HepG2 (cell line): ENCODE measurements around the gene ALDH3A1. TPM values are rescaled to one million over a fixed set of nuclear protein-coding genes. Genes with fewer than 3 reads are reported as not detected.

ENCODE experiments used
- ATAC-seq: fragments of 200-7000 bp; cut with Tn5 transposase; 3 replicates; pipeline ENCODE4 v1.9.1; 2020; ENCODE audit warnings: mild to moderate bottlenecking, moderate library complexity
- BruUV-seq: library from RNA; stranded (reverse); fragments of 400-500 nt; replicated peaks from 2 replicates; lab custom pipeline; 2021; lab: Mats Ljungman, UMichigan
- CTCF ChIA-PET: fragments of 300-600 bp; formaldehyde crosslinking; extraction: SDS; loops from one replicate; lab custom pipeline; 2021; ENCODE audit warnings: low total read pairs, inconsistent platforms, low intra/inter-chr PET ratio; lab: Yijun Ruan, JAX
- POLR2A ChIA-PET: fragments of 350-600 bp; sonication (Branson Sonifier 250); formaldehyde crosslinking; loops from one replicate; lab custom pipeline; 2020; ENCODE audit warnings: antibody characterized with exemption, inconsistent platforms; lab: Yijun Ruan, JAX
- DNase-seq: peaks from one replicate; pipeline ENCODE4 v3.0.0-alpha.2; 2015; ENCODE audit warnings: low spot score
- FAIRE-seq: peaks from 3 replicates; lab custom pipeline; 2011; peaks lifted over from hg19 to GRCh38; lab: Jason Lieb, UNC
- H2AFZ ChIP-seq: one replicate; pipeline ENCODE4 v1.6.1; 2011; ENCODE audit warnings: low read length, inconsistent platforms
- H3K27ac ChIP-seq: fragments of 300-600 bp; 3 replicates; pipeline ENCODE4 v1.8.0; 2011; ENCODE audit warnings: mixed run types, mild to moderate bottlenecking, mixed read lengths, low read length, inconsistent platforms; ENCODE audit not compliant: insufficient read depth; ENCODE audit errors: extremely low read length
- H3K27me3 ChIP-seq, 2 experiments: fragments of 200-600 bp in 1 of 2; 2 replicates in 1 of 2; 3 replicates in 1 of 2; pipeline versions ENCODE4 v1.6.0 to v1.8.0; 2011; ENCODE audit warnings: low read length in 2 of 2, mild to moderate bottlenecking in 2 of 2, moderate library complexity in 2 of 2, inconsistent platforms in 1 of 2; ENCODE audit not compliant: insufficient read depth in 2 of 2, control insufficient read depth in 1 of 2
- H3K36me3 ChIP-seq, 2 experiments: fragments of 200-600 bp in 1 of 2; replicated peaks in 1 of 2; 2 replicates in 1 of 2; 3 replicates in 1 of 2; pipeline versions ENCODE4 v1.5.1 to v1.8.0; 2011; ENCODE audit warnings: low read length in 2 of 2, inconsistent platforms in 1 of 2; ENCODE audit not compliant: insufficient read depth in 2 of 2, control insufficient read depth in 1 of 2
- H3K4me1 ChIP-seq: 2 replicates; pipeline ENCODE4 v1.5.1; 2012; ENCODE audit warnings: low read length, inconsistent platforms; ENCODE audit not compliant: insufficient read depth
- H3K4me2 ChIP-seq: 2 replicates; pipeline ENCODE4 v1.6.0; 2011; ENCODE audit warnings: low read depth, low read length, inconsistent platforms
- H3K4me3 ChIP-seq, 3 experiments: fragments of 200-600 bp in 1 of 3; sonication (generic), shearing (Covaris generic) in 1 of 3; replicated peaks in 1 of 3; 2 replicates each; pipeline ENCODE4 v1.5.1; 2011 to 2016; ENCODE audit warnings: low read length in 3 of 3, inconsistent platforms in 2 of 3, low read depth in 2 of 3, mild to moderate bottlenecking in 2 of 3, control low read depth in 1 of 3, mixed read lengths in 1 of 3; ENCODE audit not compliant: insufficient read depth in 1 of 3
- H3K79me2 ChIP-seq: one replicate; pipeline ENCODE4 v1.6.1; 2011; ENCODE audit warnings: low read length, inconsistent platforms; ENCODE audit not compliant: insufficient read depth
- H3K9ac ChIP-seq: 2 replicates; pipeline ENCODE4 v1.6.0; 2011; ENCODE audit warnings: mild to moderate bottlenecking, low read depth, low read length, inconsistent platforms; ENCODE audit not compliant: insufficient read depth
- H3K9me3 ChIP-seq: 2 replicates; pipeline ENCODE4 v1.5.1; 2012; ENCODE audit warnings: mild to moderate bottlenecking, low read length
- H4K20me1 ChIP-seq: 2 replicates; pipeline ENCODE4 v1.6.0; 2011; ENCODE audit warnings: inconsistent platforms, mild to moderate bottlenecking, low read length, moderate library complexity; ENCODE audit not compliant: insufficient read depth
- ASH2L ChIP-seq: fragments of 300-600, 200-600 bp; sonication (generic); IDR thresholded peaks from 2 replicates; pipeline ENCODE4 v1.7.0; 2017; ENCODE audit warnings: low read depth, mild to moderate bottlenecking, moderate library complexity, mixed read lengths, low read length; ENCODE audit not compliant: insufficient read length
- CEBPB ChIP-seq: IDR thresholded peaks from 2 replicates; pipeline ENCODE4 v1.6.1; 2011; ENCODE audit warnings: low read depth, low read length, improper control_type of control experiment, borderline replicate concordance
- HNRNPL ChIP-seq: fragments of 200-400 bp; formaldehyde crosslinking; IDR thresholded peaks from 2 replicates; pipeline ENCODE4 v1.6.1; 2017; ENCODE audit warnings: mild to moderate bottlenecking, low read depth, low read length
- HNRNPLL ChIP-seq: fragments of 200-400 bp; formaldehyde crosslinking; IDR thresholded peaks from 2 replicates; pipeline ENCODE4 v1.6.1; 2017; ENCODE audit warnings: mild to moderate bottlenecking, low read depth, low read length; ENCODE audit not compliant: poor library complexity, severe bottlenecking
- NCOA1 ChIP-seq: sonication (generic); formaldehyde crosslinking; IDR thresholded peaks from 2 replicates; pipeline ENCODE4 v1.9.0; 2021; ENCODE audit warnings: missing genetic modification reagents
- SP140L ChIP-seq: sonication (generic); formaldehyde crosslinking; IDR thresholded peaks from 2 replicates; pipeline ENCODE4 v1.4.0; 2020; ENCODE audit warnings: missing genetic modification reagents, borderline replicate concordance
- TOE1 ChIP-seq: sonication (generic); formaldehyde crosslinking; IDR thresholded peaks from 2 replicates; pipeline ENCODE4 v1.4.0; 2020; ENCODE audit warnings: mild to moderate bottlenecking, missing genetic modification reagents
- ZFP1 ChIP-seq: IDR thresholded peaks from 2 replicates; pipeline ENCODE4 v1.6.1; 2016
- ZKSCAN1 ChIP-seq: fragments of 150-350 bp; IDR thresholded peaks from 2 replicates; pipeline ENCODE4 v1.6.1; 2014; ENCODE audit warnings: low read length
- ZKSCAN8 ChIP-seq: IDR thresholded peaks from 2 replicates; pipeline ENCODE4 v1.6.1; 2016; ENCODE audit warnings: borderline replicate concordance, missing genetic modification reagents, missing compliant biosample characterization
- ZNF547 ChIP-seq: sonication (generic); formaldehyde crosslinking; IDR thresholded peaks from 2 replicates; pipeline ENCODE4 v1.5.1; 2020; ENCODE audit warnings: mild to moderate bottlenecking, missing genetic modification reagents
- ZNF629 ChIP-seq: sonication (generic); formaldehyde crosslinking; conservative IDR thresholded peaks from 2 replicates; pipeline ENCODE4 v1.5.0; 2020; ENCODE audit warnings: missing genetic modification reagents
- ZNF761 ChIP-seq: sonication (generic); formaldehyde crosslinking; conservative IDR thresholded peaks from 2 replicates; pipeline ENCODE4 v1.4.0; 2020; ENCODE audit warnings: mild to moderate bottlenecking, missing genetic modification reagents
- whole genome bisulfite sequencing: methylation state at CpG from one replicate; pipeline ENCODE4 v1.1.6; 2017; ENCODE audit warnings: low lambda C conversion rate; 5-methylcytosine and 5-hydroxymethylcytosine counted together
- in situ Hi-C: cut with HindIII; loops from 2 replicates; pipeline ENCODE4 v1.10.0; 2017; ENCODE audit warnings: low pct_unique_long_range_greater_than_20kb; ENCODE audit not compliant: extremely low pct_ligation_motif_present
- intact Hi-C: fragments of 100-400 bp; cut with micrococcal nuclease; formaldehyde crosslinking; loops from one replicate; pipeline ENCODE4 v1.10.0; 2022; ENCODE audit not compliant: unreplicated experiment
- polyA plus RNA-seq, 8 experiments: library from polyadenylated mRNA; depleted of rRNA in 3 of 8; stranded (reverse) in 7 of 8; unstranded in 1 of 8; fragments of >200 nt; fragmentation: Illumina TruSeq in 4 of 8; extraction: Trizol in 4 of 8; gene quantifications; 2 replicates each; pipeline versions ENCODE4 v1.2.1 to v1.2.3, GENCODE V29; 2011 to 2016; ENCODE audit warnings: low read depth in 4 of 8, missing spikeins in 1 of 8, mixed read lengths in 1 of 8; ENCODE audit not compliant: insufficient read depth in 1 of 8
- total RNA-seq, 5 experiments: library from RNA; depleted of rRNA; stranded (reverse); fragments of >200 nt; fragmentation: Illumina TruSeq; extraction: Trizol; gene quantifications; 2 replicates each; pipeline ENCODE4 v1.2.3, GENCODE V29; 2016; ENCODE audit warnings: low read depth in 1 of 5
- TF ChIP-seq, protein P1 (sequence below): sonication (generic); formaldehyde crosslinking; IDR thresholded peaks from 2 replicates; pipeline ENCODE4 v1.5.0; 2020; ENCODE audit warnings: mild to moderate bottlenecking, missing genetic modification reagents, moderate library complexity
- TF ChIP-seq, protein P2 (sequence below): IDR thresholded peaks from 2 replicates; pipeline ENCODE4 v1.6.1; 2016; ENCODE audit warnings: mild to moderate bottlenecking

The ALDH3A1 gene
- total and polyA plus RNA-seq, 2 of the 13 experiments (the other 11 are each of a cell fraction or from before 2014, with no cell fraction given): 0.07 to 0.62 TPM

DNA sequence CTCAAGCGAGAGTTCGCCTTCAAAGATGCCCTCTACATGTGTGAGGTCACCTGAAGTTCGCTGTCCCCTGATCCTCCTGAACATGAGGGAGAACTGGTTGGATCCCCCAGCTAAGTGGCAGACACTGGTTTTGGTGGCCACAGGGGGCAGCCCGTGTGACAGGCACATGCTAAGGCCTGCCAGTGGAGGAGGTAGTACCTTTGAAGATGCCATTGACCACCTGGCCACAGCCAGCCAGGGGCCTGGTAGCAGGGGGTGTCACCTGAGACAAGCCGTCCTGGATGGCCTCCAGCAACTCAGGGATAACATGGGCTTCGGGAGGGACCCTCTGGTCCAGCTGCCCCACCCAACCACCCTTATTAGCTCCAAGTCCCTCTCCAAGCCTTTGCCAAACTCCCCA is 7.3 kb upstream of the ALDH3A1 start:
- H3K27me3 ChIP-seq: no peaks in the 10 kb centered on the region
- ATAC-seq: no peak
- in situ Hi-C loops (no loop called here), intact Hi-C loops (no loop called here)
- no peak overlapping the region for H3K27ac ChIP-seq
- BruUV-seq: no TSS peak
- H3K79me2 ChIP-seq: no peaks in the 10 kb centered on the region
- no peak for TF ChIP-seq ZKSCAN8
- TF ChIP-seq ZNF547 (CRISPR knock-in tag): no peak
- TF ChIP-seq ZNF761 (CRISPR knock-in tag): no peak
- TF ChIP-seq CEBPB: no peak
- TF ChIP-seq ASH2L: no peak
- TF ChIP-seq HNRNPLL: no peak
- POLR2A ChIA-PET: no interaction called here
- no peak overlapping the region for H3K4me3 ChIP-seq
- no peak for FAIRE-seq
- no peak overlapping the region for H3K9ac ChIP-seq
- H2AFZ ChIP-seq: no peak overlapping the region
- no peaks in the 10 kb centered on the region for H3K9me3 ChIP-seq
- no peaks in the 10 kb centered on the region for H3K36me3 ChIP-seq
- H4K20me1 ChIP-seq: no peaks in the 10 kb centered on the region
- DNase-seq: no peak
- no peak overlapping the region for H3K4me2 ChIP-seq
- WGBS: 63% methylated on average over 5 of the region's 6 CpGs
- H3K4me1 ChIP-seq: peaks cover 32% of the 10 kb centered on the region
- CTCF ChIA-PET: no interaction called here

DNA sequence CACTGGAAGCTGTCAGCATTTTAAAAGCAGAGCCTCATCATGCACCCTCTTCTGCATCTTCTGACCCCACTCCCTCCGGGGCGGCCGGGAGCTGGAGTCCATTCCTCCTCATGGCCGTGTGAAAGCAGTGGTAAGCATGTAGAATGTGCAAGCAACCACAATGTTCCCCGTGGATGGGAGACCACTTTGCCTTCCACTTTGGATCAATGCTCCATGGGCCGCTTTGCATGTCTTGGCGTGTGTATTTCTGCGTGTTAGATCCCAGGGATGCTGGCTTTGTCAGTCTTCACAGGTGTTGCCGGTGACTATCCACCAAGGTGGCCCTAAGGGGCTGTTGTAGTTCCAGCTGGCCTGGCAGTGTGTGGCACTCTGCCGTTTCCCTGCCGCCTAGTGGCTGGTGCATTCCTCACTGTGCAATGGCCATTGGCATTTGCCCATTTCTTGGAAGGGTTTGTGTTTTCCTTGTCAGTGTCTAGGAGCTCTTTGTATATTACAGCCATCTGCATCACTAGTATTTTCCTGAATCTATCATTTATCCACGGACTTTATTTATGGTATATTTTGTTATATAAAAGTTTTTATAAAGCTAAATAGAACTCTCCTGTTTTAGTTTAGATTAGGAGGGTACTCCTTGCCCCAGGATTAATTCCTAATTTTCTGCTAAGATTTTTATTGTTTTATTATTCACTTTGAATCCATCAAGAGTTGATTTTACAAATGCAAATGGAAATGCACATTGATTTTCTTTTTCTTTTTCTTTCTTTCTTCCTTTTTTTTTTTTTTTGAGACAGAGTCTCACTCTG is 5.8 kb upstream of the ALDH3A1 start:
- H3K4me3 ChIP-seq: no peak overlapping the region
- H3K9me3 ChIP-seq: no peaks in the 10 kb centered on the region
- H3K4me1 ChIP-seq: peaks cover 42% of the 10 kb centered on the region
- FAIRE-seq (no peak), ATAC-seq (peak; percentile 43; the same call in 1 of the 3 replicates), DNase-seq (no peak)
- ChIA-PET CTCF (no interaction called here), POLR2A (no interaction called here)
- H3K36me3 ChIP-seq: no peaks in the 10 kb centered on the region
- BruUV-seq: no TSS peak
- no peaks in the 10 kb centered on the region for H3K27me3 ChIP-seq
- no peaks in the 10 kb centered on the region for H4K20me1 ChIP-seq
- H3K9ac ChIP-seq: no peak overlapping the region
- no peak overlapping the region for H3K4me2 ChIP-seq
- 90% methylated on average over 12 of the region's 12 CpGs for WGBS
- H2AFZ ChIP-seq: no peak overlapping the region
- no peaks in the 10 kb centered on the region for H3K79me2 ChIP-seq
- intact Hi-C loops (no loop called here), in situ Hi-C loops (no loop called here)
- H3K27ac ChIP-seq: no peak overlapping the region
- TF ChIP-seq ZNF629 (CRISPR knock-in tag) (no peak), ZFP1 (CRISPR knock-in tag) (no peak), HNRNPL (peak; percentile 79; the same call in 1 of the 2 replicates), SP140L (CRISPR knock-in tag) (no peak), ZKSCAN1 (no peak), TOE1 (CRISPR knock-in tag) (no peak), NCOA1 (no peak)
- TF ChIP-seq, protein P1, sequence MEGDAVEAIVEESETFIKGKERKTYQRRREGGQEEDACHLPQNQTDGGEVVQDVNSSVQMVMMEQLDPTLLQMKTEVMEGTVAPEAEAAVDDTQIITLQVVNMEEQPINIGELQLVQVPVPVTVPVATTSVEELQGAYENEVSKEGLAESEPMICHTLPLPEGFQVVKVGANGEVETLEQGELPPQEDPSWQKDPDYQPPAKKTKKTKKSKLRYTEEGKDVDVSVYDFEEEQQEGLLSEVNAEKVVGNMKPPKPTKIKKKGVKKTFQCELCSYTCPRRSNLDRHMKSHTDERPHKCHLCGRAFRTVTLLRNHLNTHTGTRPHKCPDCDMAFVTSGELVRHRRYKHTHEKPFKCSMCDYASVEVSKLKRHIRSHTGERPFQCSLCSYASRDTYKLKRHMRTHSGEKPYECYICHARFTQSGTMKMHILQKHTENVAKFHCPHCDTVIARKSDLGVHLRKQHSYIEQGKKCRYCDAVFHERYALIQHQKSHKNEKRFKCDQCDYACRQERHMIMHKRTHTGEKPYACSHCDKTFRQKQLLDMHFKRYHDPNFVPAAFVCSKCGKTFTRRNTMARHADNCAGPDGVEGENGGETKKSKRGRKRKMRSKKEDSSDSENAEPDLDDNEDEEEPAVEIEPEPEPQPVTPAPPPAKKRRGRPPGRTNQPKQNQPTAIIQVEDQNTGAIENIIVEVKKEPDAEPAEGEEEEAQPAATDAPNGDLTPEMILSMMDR: peak; percentile 51
- TF ChIP-seq, protein P2, sequence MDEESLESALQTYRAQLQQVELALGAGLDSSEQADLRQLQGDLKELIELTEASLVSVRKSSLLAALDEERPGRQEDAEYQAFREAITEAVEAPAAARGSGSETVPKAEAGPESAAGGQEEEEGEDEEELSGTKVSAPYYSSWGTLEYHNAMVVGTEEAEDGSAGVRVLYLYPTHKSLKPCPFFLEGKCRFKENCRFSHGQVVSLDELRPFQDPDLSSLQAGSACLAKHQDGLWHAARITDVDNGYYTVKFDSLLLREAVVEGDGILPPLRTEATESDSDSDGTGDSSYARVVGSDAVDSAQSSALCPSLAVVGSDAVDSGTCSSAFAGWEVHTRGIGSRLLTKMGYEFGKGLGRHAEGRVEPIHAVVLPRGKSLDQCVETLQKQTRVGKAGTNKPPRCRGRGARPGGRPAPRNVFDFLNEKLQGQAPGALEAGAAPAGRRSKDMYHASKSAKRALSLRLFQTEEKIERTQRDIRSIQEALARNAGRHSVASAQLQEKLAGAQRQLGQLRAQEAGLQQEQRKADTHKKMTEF (CRISPR knock-in tag): no peak
